Activated CD4-positive, alpha-beta T cell treated with anti-CD3 and anti-CD28 coated beads, Interleukin-10, Interleukin-2, amounts not matched to agents 100 ng/mL and 50 ng/mL, durations not matched to agents 16 hours and 8 hours (primary cell): ENCODE measurements around the gene ALDH2.
"Not testable (repeated sequence)": the region's sequence is repeated elsewhere in the genome, so short reads cannot be mapped to it uniquely, and the experiment has no call there.

Experiments used
- DNase-seq: peaks from one replicate; pipeline ENCODE4 v3.0.0-alpha.2; 2020

ALDH2 gene

DNA sequence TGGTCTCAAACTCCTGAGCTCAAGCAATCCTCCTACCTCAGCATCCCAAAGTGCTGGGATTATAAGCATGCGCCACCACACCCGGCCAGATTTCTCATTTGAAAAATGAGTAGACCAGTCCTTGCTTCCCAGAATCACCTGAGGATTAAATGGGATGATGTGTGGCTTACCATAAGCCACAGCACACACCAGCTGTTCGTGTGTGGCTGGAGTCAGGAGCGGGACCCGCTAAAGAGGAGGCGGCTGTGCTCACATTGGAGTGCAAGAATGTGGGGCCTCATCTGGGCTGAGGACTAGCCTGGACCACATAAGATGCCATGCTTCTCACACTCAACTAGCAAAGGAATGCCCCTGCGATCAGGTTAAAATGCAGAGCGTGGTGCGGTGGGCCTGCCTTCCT lies 6.7 kb upstream of the ALDH2 start:
- DNase-seq, result no peak

DNA sequence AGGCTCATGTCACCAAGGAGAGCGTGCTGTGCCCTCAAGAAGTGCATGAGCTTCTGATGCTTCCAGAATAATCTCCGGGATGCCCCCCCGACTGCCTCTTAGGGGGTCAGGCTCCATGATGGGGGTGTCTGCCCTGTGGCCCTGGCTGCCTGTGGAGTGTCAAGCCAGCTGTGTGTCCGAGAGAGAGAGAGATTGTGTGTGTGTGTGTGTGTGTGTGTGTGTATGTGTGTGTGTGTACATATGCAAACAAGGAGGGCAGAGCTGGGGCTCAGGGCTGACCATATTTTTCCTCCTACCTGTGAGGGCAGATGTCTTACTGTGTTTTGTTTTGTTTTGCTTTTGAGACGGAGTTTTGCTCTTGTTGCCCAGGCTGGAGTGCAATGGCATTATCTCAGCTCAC lies 5.6 kb upstream of the ALDH2 start:
- DNase-seq, result no peak

DNA sequence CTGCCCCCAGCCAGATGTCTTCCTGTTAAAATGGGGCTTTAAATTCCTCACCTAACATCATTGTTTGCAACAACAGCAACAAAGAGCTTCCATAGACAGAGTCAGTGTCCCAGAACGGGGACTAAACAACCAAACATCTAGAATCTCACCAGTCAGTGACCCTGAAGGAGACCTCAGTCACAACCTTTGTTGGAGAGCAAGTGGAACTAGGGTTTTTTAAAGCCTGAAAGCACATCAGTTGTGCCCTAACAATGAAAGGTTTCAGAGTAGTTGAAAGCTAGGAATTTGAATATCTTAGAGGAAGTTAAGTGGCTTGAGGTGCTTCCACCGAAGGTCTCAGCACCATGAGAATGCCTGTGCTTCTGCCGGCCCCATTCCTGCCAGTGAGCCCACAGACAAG lies 5.0 kb upstream of the ALDH2 start:
- no peak for DNase-seq

DNA sequence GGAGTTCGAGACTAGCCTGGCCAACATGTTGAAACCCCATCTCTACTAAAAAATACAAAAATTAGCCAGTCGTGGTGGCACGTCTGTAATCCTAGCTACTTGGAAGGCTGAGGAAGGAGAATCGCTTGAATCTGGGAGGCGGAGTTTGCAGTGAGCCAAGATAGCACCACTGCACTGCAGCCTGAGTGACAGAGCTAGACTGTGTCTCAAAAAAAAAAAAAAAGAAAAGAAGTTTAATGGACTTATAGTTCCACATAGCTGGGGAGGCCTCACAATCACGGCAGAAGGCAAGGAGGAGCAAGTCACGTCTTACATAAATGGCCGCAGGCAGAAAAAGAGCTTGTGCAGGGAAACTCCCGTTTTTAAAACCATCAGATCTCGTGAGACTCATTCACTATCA lies 3.2 kb upstream of the ALDH2 start:
- not testable (repeated sequence) for DNase-seq

DNA sequence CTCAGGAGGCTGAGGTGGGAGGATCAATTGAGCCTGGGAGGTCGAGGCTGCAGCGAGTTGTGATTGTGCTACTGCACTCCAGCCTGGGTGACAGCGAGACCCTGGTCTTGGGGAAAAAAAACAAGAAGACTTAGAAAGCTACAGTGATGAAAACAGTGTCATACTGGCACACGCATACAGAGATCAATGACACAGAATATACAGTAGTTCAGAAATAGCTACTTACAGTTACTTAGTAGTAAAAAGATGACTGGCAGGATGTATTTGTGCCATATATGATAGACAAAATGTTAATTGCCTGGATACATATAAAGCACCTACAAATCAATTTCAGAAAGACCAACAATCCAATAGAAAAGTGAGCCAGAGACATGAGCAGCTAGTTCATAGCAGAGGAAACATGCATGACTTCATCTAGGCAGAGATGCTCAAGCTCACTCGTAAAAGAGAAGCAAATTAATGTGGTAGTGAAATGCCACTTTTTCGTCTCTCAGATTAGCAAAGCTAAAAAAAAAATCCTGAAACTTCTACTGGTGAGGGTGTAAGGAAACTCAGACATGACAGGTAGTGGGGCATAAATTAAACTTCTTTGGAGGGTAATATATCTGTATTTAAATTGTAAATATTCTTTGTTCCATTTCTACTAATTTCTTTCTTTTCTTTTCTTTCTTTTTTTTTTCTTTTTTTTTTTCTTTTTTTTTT lies 2.5 kb upstream of the ALDH2 start:
- DNase-seq, result no peak

DNA sequence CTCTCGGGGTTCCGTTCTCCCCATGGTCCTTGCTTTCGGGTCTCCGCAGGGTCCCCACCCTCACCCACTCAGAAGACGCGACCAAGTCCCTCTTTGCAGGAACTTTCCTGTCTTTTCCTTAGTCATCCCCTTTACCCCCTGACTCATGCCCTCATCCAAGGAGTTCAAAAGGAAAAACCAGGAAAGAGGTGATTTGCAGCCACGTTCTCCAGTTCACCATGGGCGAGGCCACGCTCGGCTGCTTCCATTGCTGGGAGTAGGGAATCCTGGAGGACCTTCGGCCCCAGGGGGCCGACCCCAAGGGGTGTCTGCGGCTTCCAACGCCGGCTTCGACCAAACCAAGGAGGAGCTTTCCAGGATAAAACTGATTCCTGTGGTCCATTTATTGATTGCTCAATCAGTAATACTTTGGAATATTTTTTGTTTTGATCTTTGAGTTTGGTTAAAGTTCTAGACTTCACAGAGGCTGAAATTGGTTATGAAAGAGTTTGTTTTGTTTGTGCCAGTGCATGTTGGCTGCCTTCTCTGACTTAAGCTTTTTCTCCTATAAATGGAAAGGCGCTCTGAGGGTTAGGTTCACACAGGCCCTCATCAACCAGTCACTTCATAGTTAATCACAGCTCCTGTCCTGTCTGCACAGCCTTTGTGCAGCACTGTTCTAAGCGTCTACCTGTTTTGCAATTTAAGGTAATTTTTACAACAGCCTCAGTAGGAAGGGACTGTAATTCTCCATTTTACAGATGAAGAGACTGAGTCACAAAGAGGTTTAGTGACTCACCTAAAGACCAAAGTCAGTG lies 827 bp downstream of the ALDH2 start:
- no peak for DNase-seq

DNA sequence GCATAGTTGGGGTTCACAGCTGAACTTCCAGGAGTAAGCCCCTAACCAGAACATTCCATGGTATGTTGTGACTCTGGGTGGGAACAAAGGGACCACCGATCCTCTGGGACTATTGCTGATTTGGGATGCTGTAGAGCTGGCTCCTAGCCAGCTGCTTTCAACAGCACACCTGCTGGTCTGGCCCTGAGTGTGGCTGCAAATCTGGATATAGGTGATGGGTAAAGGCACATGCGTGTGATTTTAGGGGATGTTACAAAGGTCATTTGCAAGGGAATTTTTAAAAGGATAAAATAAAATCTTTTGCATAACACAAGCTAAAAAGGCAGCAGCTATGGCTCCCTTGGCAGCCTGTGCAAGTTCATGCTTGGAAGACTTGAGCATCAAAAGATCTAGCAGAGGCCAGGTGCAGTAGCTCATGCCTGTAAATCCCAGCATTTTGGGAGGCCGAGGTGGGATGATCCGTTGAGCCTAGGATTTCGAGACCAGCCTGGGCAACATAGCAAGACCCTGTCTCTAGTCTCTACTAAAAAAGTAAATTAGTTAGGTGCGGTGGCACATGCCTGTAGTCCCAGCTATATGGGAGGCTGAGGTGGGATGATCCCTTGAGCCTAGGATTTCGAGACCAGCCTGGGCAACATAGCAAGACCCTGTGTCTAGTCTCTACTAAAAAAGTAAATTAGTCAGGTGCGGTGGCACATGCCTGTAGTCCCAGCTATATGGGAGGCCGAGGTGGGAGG lies 1.6 kb downstream of the ALDH2 start:
- no peak for DNase-seq

DNA sequence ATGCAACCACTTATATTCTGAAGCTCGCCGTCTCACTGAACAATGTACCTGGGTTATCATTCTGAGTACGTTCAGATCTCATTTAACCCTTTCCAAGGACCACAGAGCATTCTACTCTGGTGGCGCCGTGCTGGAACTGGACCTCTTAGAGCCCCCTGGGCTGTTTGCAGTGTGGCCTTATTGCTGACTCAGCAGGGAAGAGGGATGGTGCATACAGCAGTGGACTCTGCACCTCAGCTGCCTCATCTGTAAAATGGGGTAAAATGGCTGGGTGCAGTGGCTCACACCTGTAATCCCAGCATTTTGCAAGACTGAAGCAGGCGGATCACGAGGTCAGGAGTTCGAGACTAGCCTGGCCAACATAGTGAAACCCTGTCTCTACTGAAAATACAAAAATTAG lies 2.9 kb downstream of the ALDH2 start:
- no peak for DNase-seq

DNA sequence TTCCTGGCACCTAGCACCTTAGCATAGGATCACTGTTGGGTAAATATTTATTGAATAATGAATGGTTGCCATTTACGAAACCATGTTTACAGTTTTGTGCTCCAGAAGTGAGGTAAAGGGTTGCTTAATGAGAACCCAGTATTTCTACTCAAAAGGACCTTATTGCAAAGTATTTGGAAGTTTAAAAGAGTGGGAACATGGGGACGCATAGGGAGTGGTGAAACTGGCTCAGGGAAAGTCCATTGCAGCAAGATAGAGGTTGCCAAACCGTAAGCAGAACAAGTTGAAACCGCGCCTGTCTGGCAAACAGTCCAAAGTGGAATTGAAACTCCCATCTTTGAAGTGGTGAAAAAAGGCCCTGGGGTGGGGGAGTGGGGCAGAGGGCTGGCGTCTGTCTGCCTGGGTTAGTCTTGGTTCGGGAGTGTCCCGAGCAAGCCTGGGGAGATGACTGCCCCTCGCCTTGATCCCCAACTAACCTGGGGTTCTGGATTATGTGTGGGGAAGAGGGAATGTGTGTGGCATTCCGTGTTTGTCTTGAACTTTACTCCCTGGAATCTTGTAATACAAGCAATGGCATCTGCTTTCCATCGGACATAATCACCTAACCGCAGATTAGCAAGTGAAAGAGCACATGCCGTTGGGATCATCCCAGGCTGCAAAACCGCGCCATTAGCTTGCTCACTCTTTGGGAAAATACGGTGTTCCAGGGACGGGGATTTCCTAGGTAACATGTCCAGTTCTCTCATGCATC lies 7.2 kb downstream of the ALDH2 start:
- DNase-seq, result no peak

DNA sequence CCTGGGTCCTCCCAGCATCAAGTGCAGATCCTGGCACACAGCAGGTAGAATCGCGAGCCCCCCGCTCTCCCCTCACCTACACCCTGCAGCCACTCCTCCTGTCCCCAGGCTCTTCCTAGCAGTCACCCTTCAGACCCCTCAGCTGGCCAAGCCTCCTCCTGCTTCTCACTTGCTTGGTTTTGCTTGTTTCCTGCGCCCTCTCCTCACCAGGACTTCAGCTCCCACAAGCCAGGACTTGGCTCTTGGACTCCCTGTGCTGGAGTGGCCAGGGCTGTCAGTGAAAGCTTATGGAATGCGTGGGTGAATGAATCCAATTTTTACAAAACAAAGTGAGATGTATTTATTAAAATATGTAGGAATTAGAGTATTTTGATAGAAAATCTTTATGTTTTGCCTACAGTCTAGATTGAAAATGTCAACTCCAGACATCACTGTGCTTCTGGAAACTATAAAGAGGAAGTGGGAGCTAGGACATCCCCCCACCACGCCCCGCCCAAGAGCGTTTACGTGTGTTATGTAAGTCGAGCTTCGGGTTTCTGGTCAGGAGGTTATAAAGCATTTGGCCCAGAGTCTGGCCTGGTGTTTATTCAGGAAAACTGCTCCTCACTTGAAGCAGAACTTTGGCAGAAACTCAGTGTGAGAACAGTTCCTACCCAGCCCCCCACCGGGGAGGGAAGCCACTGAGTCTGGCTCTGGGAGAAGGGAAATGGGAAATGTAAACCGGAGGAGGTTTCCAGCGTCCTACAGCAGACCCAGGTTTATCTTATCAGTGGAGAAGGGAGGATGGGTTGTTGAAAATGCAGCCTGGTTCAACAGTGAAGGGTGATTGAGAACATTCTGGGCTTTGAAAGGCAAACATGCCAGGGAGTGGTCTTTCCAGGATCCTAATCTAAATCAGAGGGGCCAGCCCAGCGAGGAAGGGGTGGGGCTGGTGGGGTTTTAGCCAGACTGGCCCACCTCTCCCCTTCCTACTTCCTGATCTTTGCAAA lies 8.8 kb downstream of the ALDH2 start:
- DNase-seq, result no peak

DNA sequence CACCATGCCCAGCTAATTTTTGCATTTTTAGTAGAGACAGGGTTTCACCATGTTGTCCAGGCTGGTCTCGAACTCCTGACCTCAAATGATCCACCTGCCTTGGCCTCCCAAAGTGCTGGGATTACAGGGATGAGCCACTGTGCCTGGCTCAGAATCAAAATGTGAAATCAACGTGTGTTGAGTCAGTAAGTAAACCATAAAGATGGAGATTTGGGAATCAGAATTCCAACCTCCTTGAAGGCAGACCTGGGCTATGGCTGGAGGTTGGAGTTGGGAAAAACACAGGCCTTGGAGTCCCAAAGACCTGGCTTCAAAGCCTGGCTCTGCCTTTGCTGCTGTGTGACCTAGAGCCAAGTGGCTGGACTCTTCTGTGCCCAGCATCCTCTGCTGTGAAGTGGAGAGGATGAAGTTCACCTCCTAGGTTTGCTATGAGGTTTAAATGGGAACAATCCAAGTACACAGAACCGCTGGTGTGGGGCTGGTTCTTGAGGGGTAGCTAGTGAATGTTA lies 10.2 kb downstream of the ALDH2 start:
- no peak for DNase-seq

DNA sequence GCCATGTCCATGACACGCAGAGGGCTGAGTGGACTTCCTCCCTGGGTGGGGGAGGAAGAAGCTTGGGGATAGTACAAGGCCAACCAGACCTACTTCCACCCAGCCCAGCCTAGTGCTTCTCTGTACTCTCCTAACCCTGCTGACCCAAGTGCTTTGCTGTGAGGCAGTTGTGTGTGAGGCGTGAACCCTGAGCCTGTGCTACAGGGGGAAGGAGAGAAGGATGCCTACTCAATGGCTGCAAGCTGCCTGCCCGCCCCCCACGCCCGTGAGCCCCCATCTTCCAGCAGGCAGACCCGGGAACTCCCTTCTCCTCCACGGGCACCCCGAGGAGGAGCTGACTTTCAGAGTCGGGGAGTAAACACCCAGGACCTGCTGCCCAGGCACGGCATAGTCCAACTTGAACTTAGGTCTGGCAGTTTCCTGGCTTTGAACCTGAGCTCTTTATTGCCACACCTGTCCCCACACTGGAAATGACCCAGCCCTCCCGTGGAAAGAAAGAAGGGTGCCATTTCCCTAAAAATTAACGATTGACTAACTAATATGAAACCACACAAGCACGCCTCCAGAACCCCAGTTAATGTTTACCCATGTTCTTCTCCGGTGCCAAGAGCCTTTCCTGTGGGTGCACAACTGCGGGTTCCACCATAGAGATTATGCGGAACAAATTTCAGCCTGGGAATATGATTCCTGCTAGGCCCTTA lies 10.8 kb downstream of the ALDH2 start:
- DNase-seq, result no peak

DNA sequence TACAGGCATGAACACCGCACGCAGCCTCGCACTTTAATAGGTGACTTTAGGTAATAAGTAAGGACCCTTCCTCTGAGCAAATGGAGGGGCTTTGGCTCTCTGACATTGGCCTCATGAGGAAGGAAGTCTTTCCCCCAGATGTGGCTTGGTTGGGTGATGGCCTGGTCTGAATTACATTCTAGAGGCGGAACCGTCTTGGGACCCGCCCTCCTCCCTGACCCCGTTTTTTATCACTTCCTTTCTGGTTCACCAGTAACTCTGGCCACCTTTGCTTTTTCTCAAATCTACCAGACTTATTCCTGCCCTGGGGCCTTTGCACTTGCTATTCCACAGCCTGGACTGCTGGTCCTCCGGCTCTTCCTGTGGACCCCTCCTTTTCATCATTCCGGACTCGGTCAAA lies 13.4 kb downstream of the ALDH2 start:
- DNase-seq, result no peak

DNA sequence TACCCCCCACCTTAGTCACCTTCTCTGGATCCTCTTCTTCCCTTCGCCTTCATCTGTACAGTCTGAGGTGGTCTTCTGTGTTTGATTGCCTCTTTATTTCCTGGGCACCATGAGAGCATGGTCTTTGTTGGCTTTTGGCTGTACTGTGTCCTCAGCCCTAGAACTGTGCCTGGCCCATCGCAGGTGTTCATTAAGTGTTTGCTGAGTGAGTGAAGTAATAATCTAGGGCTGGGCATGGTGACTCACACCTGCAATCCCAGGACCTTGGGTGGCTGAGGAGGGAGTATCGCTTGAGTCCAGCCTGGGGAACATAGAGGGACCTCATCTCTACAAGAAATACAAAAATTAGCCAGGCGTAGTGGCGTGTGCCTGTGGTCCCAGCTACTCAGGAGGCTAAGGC lies 13.9 kb downstream of the ALDH2 start:
- DNase-seq, result no peak

DNA sequence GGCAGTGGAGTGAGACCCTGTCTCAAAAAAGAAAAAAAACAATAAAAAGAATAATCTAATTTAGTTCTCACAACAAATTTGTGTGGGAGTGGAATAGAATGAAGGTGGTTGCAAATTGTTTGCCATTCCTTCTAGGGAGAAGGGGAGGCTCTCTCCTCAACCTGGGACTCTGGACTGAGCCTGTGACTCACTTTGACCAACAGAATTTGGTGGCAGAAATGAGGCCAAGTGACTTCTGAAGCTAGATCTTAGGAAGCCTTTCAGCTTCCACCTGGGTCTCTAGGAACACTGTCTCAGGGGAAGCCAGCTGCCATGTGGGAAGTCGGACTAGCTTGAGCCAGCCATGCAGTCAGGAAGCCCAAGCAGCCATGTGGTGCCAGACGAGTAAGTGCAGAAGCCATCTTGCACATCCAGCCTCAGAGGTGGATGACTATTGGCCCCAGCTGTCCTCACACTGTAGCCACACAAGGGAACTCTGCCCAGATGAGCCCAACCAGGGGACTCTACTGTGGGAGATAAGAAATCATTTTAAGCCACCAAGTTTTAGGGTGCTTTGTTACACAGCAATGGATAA lies 14.4 kb downstream of the ALDH2 start:
- no peak for DNase-seq

DNA sequence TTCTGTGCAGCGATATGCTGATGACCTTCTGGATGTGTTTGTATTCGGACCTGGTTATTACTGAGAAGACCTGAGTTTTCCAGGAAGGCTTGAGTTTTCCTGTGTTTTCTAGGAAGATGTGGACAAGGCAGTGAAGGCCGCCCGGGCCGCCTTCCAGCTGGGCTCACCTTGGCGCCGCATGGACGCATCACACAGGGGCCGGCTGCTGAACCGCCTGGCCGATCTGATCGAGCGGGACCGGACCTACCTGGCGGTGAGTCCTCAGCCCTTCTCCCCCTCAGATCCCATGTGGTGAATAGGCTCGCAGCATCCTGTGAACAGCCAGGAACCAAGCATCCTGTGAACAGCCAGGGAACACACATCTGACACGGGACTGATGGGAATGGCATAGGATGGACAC lies 16.3 kb downstream of the ALDH2 start:
- DNase-seq, result no peak

DNA sequence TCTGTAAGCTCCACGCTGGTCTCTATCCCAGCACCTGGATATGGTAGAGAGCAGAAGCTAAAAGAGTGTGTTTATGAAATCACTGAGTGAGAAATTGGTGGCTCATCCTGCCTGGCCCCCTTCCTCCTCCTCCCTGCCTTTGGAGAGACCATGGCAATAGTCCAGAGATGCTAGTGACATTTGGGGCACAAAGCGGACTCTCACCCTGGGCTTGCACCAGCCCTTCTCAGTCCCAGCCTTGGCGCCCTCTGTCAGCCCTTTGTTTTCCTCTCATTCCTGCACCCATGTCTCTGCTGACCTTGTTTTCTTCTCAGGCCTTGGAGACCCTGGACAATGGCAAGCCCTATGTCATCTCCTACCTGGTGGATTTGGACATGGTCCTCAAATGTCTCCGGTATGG lies 18.2 kb downstream of the ALDH2 start:
- no peak for DNase-seq

DNA sequence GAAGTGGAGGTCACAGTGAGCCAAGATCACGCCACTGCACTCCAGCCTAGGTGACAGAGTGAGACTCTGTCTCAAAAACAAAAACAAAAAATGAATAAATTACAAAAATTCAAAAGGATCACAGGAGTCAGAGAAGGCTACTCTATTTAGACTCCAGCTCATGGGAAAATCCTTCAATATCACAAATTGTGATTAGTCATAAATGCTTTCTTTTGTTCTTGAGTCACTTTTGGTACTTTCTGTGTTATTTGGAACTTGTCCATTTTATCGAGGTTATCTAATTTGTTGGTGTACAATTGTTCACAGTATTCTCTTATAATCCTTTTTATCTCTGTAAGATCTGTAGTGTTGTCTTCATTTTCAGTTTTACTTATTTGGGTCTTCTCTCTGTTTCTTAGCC lies 18.9 kb downstream of the ALDH2 start:
- DNase-seq, result no peak

DNA sequence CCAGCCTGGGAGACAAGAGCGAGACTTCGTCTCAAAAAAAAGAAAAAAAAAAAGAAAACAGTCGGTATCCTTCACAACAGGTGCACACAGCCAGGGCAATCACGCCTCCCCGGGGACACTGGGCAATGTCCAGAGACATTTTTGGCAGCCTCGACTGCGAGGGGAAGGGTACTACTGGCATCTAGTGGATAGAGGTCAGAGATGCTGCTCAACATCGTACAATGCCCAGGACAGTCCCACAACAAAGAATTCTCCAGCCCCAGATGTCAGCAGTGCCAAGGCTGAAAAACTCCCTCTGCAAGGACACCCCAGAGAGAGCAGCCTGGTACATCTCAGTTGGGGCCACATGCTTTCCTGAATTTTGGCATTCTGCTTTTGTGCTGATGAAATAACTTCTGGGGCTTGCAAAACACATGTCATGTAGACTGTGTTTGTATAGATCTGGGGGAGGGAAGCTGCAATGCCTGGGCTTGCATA lies 21.5 kb downstream of the ALDH2 start:
- DNase-seq, result no peak

DNA sequence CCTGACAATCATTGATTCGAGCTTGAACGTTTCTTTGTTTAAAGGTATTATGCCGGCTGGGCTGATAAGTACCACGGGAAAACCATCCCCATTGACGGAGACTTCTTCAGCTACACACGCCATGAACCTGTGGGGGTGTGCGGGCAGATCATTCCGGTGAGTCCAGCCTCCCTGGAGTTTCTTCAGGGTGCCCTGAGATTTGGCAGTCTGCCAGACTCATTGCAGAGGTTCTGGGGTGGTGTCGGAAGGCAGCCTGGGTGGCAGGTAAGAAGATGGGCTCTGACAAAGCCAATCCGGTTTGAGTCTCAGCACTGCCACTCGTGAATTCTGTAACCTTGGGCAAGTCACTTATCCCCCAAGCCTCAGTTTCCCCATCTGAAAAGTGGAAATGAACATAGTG lies 23.0 kb downstream of the ALDH2 start:
- no peak for DNase-seq

DNA sequence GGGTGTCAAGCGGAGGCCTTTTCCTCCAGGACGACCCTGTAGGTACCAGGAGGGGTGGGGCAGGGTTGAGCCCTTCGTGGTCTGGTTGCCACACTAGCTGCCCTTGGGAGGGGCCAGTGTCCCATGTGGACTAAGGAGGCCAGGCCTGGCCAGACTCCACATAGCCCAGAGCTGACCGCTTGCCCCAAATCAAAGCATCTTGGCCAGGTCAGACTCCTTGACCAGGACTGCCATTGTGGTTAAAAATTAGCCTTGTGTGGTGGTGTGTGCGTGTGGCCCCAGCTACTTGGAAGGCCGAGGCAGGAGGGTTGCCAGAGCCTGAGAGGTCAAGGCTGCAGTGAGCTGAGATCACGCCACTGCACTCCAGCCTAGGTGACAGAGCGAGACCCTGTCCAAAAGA lies 24.8 kb downstream of the ALDH2 start:
- no peak for DNase-seq
